Stomach (tissue), 4 donors: Measurements from ENCODE around the gene CST2.

ENCODE experiments used
- CTCF ChIP-seq, 7 experiments: fragments of 450-650 bp in 4 of 7; fragments of 200-600 bp in 3 of 7; sonication (generic) in 3 of 7; IDR thresholded peaks; one replicate each; pipeline ENCODE4 v1.5.1; 2016 to 2019; ENCODE audit warnings: antibody characterized with exemption in 7 of 7, control low read depth in 2 of 7, mild to moderate bottlenecking in 1 of 7
- POLR2A ChIP-seq, 4 donors: fragments of 450-650 bp; IDR thresholded peaks; one replicate each; pipeline ENCODE4 v1.6.1; 2016; ENCODE audit warnings: antibody characterized with exemption in 4 of 4, control low read depth in 2 of 4, mild to moderate bottlenecking in 1 of 4, moderate library complexity in 1 of 4
- POLR2AphosphoS5 ChIP-seq, 3 donors: sonication (generic); formaldehyde crosslinking; IDR thresholded peaks; one replicate each; pipeline ENCODE4 v1.6.1; 2016; ENCODE audit warnings: antibody characterized with exemption in 3 of 3

- no peak for TF ChIP-seq CTCF (IDR thresholded peaks at IDR 0.05)
- no peak for TF ChIP-seq POLR2A (IDR thresholded peaks at IDR 0.05)
- TF ChIP-seq POLR2AphosphoS5 (IDR thresholded peaks at IDR 0.05), result no peak
Measured at GRCh38 chr20:23820493-23820892, 6.0 kb downstream of the CST2 start.
